Neural cell (in vitro differentiated cells): ENCODE results near the gene KLHDC4.

Source experiments
- CTCF ChIP-seq: fragments of 450-650 bp; IDR thresholded peaks from 2 replicates; pipeline ENCODE4 v1.5.1; 2014; ENCODE audit warnings: antibody characterized with exemption, mild to moderate bottlenecking, moderate library complexity; ENCODE audit not compliant: poor library complexity, severe bottlenecking
- EP300 ChIP-seq: fragments of 450-650 bp; conservative IDR thresholded peaks from 2 replicates; pipeline ENCODE4 v1.6.1; 2014; ENCODE audit warnings: antibody characterized with exemption, mild to moderate bottlenecking, moderate library complexity; ENCODE audit not compliant: poor library complexity, severe bottlenecking

GRCh38 chr16:87780385-87780989, 14.7 kb upstream of the KLHDC4 start:
- TF ChIP-seq CTCF: no peak
- no peak for TF ChIP-seq EP300
